ENCODE results near the gene CCN5. TPM values are rescaled to one million over a fixed set of nuclear protein-coding genes. Genes with fewer than 3 reads are reported as not detected.

Gene CCN5
- total RNA-seq, 1 experiment from 2014 or later = 0.26 TPM

GRCh38 chr20:44745598-44746366 lies 30.6 kb downstream of the CCN5 start, which contains the start of gene KCNK15:
TSS of gene KCNK15 (plus strand) at chr20:44745865. CDS start at chr20:44745911, 46 bp downstream.
- Histone ChIP-seq H3K27me3 (ENCODE audit: low read length) (peaks cover 3% of the 10 kb centered on the region; the same call in 1 of the 2 replicates), H3F3A (ENCODE audit: low read length, unreplicated experiment) (no peaks in the 10 kb centered on the region), H2AFZ (ENCODE audit: low read length) (peak within 1 kb of the TSS; percentile 93), H3K4me1 (ENCODE audit: insufficient read depth, low read length) (peaks cover 26% of the 10 kb centered on the region), H3K4me2 (ENCODE audit: low read length) (peak within 1 kb of the TSS; percentile 92), H3K9ac (ENCODE audit: low read length) (peak within 1 kb of the TSS; percentile 47), H3K36me3 (ENCODE audit: low read depth, low read length) (no peaks in the 10 kb centered on the region), H3K79me2 (ENCODE audit: low read length) (no peaks in the 10 kb centered on the region), H3K4me3 (ENCODE audit: low read length) (peak within 1 kb of the TSS; percentile 70), H3K9me3 (ENCODE audit: low read length) (no peaks in the 10 kb centered on the region), H4K20me1 (ENCODE audit: low read length) (0 out of 2 replicates have a peak, but pooled peaks cover 3% of the 10 kb centered on the region), H3K27ac (ENCODE audit: low read length) (no peak within 1 kb of the TSS), H3K9me2 (replicated peaks; ENCODE audit: low read length) (no peaks in the 10 kb centered on the region)
- DNase-seq = peak; percentile 16
- intact Hi-C loops (cut with micrococcal nuclease) = no loop called here
- BruUV-seq (replicated peaks) = no TSS peak
- CTCF ChIA-PET = interaction anchor here (0.6 kb wide), 1 partner anchor 61 kb away, joined by 3 read pairs; no protein-coding TSS in a partner anchor
- TF ChIP-seq CTCF (conservative IDR thresholded peaks at IDR 0.05; ENCODE audit: low read depth, low read length) (no peak), EZH2 (IDR thresholded peaks at IDR 0.05; ENCODE audit: low read length, unreplicated experiment) (peak; percentile 35)
- peak; percentile 48 for ATAC-seq
- POLR2A ChIA-PET (ENCODE audit: unreplicated experiment) = no interaction called here

- BruUV-seq (replicated peaks) = TSS peak; percentile 51
- POLR2A ChIA-PET (ENCODE audit: unreplicated experiment) = interaction anchor here (0.6 kb wide), 2 partner anchors 139 to 142 kb away, joined by 3 to 5 read pairs; no protein-coding TSS in a partner anchor
Measured at GRCh38 chr20:44746367-44747165, 31.4 kb downstream of the CCN5 start.

More at GRCh38 chr20:44746367-44747165, 31.4 kb downstream of the CCN5 start:
- peaks cover 3% of the 10 kb centered on the region; the same call in 1 of the 2 replicates for H3K27me3 ChIP-seq (ENCODE audit: low read length)
- TF ChIP-seq CTCF (conservative IDR thresholded peaks at IDR 0.05; ENCODE audit: low read depth, low read length) (no peak), EZH2phosphoT487 (IDR thresholded peaks at IDR 0.05; ENCODE audit: borderline replicate concordance, low read length) (no peak), EZH2 (IDR thresholded peaks at IDR 0.05; ENCODE audit: low read length, unreplicated experiment) (no peak)
- peak overlapping the region; percentile 92 for H3K4me2 ChIP-seq (ENCODE audit: low read length)
- ATAC-seq (no peak), DNase-seq (no peak)
- H4K20me1 ChIP-seq (ENCODE audit: low read length) = 0 out of 2 replicates have a peak, but pooled peaks cover 3% of the 10 kb centered on the region
- peak overlapping the region; percentile 70 for H3K4me3 ChIP-seq (ENCODE audit: low read length)
- H3K9me2 ChIP-seq (replicated peaks; ENCODE audit: low read length) = no peaks in the 10 kb centered on the region
- H2AFZ ChIP-seq (ENCODE audit: low read length) = peak overlapping the region; percentile 93
- CTCF ChIA-PET = interaction anchor here (0.6 to 1.8 kb wide), 4 partner anchors 13 to 185 kb away, joined by 3 to 13 read pairs (median 4); no protein-coding TSS in a partner anchor
- no peaks in the 10 kb centered on the region for H3K36me3 ChIP-seq (ENCODE audit: low read depth, low read length)
- peak overlapping the region; percentile 47 for H3K9ac ChIP-seq (ENCODE audit: low read length)
- H3K27ac ChIP-seq (ENCODE audit: low read length) = no peak overlapping the region
- H3K9me3 ChIP-seq (ENCODE audit: low read length) = no peaks in the 10 kb centered on the region
- intact Hi-C loops (cut with micrococcal nuclease) = loop anchor here (1.0 kb wide), 1 partner anchor 121 kb away; no protein-coding TSS in a partner anchor
- no peaks in the 10 kb centered on the region for H3F3A ChIP-seq (ENCODE audit: low read length, unreplicated experiment)
- no peaks in the 10 kb centered on the region for H3K79me2 ChIP-seq (ENCODE audit: low read length)
- H3K4me1 ChIP-seq (ENCODE audit: insufficient read depth, low read length) = peaks cover 26% of the 10 kb centered on the region
